Activated naive CD8-positive, alpha-beta T cell treated with anti-CD3 and anti-CD28 coated beads, Interleukin-2, amount 50 U/mL, for 24 hours (primary cell): Measurements from ENCODE around the gene CACNA1C.

Experiments used
- ATAC-seq: fragments of 150-1000 bp; cut with Tn5 transposase; one replicate; pipeline ENCODE4 v1.10.0; 2021
- DNase-seq: peaks from one replicate; pipeline ENCODE4 v3.0.0; 2021
- H3K27ac Mint-ChIP-seq: one replicate; pipeline ENCODE4 v1.8.0; 2021; ENCODE audit warnings: mild to moderate bottlenecking, mixed read lengths
- H3K27me3 Mint-ChIP-seq: one replicate; pipeline ENCODE4 v1.8.0; 2021; ENCODE audit warnings: mixed read lengths
- H3K36me3 Mint-ChIP-seq: one replicate; pipeline ENCODE4 v1.8.0; 2021; ENCODE audit warnings: low read depth, mixed read lengths
- H3K4me1 Mint-ChIP-seq: one replicate; pipeline ENCODE4 v1.8.0; 2021; ENCODE audit warnings: mixed read lengths
- H3K4me3 Mint-ChIP-seq: one replicate; pipeline ENCODE4 v1.8.0; 2021; ENCODE audit warnings: mild to moderate bottlenecking, moderate library complexity, mixed read lengths
- H3K9me3 Mint-ChIP-seq: one replicate; pipeline ENCODE4 v1.8.0; 2021; ENCODE audit warnings: mixed read lengths

CACNA1C gene

DNA sequence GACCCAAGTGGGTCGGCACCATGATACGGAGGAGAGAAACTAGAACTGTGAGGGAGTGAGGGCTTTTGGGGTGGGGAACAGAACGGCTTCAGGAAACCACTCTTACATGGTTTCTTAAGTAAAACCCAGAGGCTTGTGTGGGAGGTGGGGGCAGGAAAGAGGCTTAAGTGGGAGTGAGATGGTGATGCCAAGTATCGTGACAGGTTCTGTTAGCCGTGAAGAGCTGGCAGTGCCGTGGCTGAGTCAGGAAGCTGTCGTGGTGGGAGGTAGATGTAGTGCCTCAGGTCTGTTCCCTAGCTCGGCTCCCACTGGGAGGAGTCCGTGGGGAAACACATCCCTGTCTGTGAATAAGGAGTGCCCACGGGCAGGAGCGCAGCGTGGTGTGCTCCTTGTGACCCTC lies 556.2 kb downstream of the CACNA1C start:
- no peak for DNase-seq
- H3K4me3 Mint-ChIP-seq, result no peak overlapping the region
- H3K9me3 Mint-ChIP-seq, result no peaks in the 10 kb centered on the region
- peaks cover 14% of the 10 kb centered on the region for H3K4me1 Mint-ChIP-seq
- H3K36me3 Mint-ChIP-seq, result no peaks in the 10 kb centered on the region
- no peak for ATAC-seq
- peaks cover 11% of the 10 kb centered on the region for H3K27me3 Mint-ChIP-seq
- no peak overlapping the region for H3K27ac Mint-ChIP-seq

DNA sequence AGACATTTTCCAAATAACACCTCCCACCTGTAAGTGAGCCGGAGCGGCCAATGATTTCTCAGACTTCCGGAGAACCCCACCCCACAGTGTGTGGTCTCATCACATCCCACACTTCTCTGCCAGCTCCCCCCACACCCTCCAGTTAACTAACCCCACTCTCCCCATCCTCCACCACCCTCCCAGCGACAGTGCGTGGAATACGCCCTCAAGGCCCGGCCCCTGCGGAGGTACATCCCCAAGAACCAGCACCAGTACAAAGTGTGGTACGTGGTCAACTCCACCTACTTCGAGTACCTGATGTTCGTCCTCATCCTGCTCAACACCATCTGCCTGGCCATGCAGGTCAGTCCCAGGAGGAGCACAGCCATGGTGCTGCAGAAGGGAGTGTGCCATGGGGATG lies 557.6 kb downstream of the CACNA1C start:
- peaks cover 18% of the 10 kb centered on the region for H3K27me3 Mint-ChIP-seq
- DNase-seq, result no peak
- no peak overlapping the region for H3K27ac Mint-ChIP-seq
- no peak for ATAC-seq
- H3K4me3 Mint-ChIP-seq, result no peak overlapping the region
- H3K4me1 Mint-ChIP-seq, result peaks cover 16% of the 10 kb centered on the region
- H3K36me3 Mint-ChIP-seq, result no peaks in the 10 kb centered on the region
- no peaks in the 10 kb centered on the region for H3K9me3 Mint-ChIP-seq

DNA sequence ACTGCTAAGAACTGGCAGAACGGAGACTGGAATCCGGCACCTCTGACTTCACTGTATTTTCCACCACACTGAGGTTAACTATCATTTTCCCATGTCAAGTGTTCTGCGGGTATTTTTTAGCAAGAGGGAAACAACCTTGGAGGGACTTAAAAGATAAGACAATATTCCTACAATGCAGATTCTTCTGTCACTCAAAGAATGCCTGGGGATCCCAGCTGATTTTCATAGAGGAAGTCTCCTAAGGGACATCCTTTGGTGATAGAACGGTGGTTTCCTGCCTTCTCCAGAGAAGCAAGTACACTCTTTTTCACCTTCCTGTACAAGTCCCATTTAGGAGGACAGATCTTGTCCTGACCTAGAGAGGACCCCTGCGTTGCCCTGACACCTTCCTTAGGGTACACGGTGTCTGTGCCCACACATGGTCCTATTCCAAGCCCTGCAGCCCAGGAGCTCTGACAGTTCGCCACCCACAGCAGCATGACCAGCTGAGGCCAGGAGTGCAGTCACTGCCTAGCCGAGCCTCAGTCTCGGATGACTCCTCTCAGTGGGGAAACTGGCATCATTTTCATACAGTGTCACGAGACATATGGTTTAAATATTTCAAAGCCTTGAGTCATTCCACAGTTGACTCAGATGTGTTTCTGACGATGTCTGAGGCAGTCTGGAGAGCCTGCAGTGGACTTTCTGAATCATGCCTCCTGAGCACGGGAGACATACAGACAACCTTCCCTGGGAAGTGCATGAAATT lies 560.7 kb downstream of the CACNA1C start:
- Mint-ChIP-seq H3K4me1 (peaks cover 16% of the 10 kb centered on the region), H3K4me3 (no peak overlapping the region), H3K27me3 (peaks cover 26% of the 10 kb centered on the region), H3K36me3 (no peaks in the 10 kb centered on the region), H3K9me3 (no peaks in the 10 kb centered on the region), H3K27ac (no peak overlapping the region)
- peak; percentile 96 for ATAC-seq
- DNase-seq, result peak; percentile 36

DNA sequence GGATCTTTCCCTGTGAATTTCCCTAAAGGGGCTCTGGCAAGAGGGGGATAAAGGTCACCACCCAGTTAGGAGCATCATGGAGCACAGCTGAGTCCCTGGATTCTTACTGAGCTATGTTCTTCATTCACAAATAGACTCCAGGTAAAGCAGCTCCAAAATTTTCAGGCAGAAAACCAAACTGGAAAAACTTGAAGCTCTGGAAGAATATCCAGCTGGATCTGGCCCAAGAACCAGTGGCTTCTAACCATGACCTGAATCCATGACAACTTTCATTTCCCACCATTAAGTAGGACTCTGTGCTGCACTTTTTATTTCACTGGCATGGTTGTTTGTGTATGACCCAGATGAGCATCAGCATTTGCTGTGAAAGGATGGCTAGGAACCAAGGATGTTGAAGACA lies 561.6 kb downstream of the CACNA1C start:
- DNase-seq (no peak), ATAC-seq (no peak)
- H3K4me3 Mint-ChIP-seq, result no peak overlapping the region
- H3K27ac Mint-ChIP-seq, result no peak overlapping the region
- peaks cover 25% of the 10 kb centered on the region for H3K27me3 Mint-ChIP-seq
- H3K9me3 Mint-ChIP-seq, result no peaks in the 10 kb centered on the region
- no peaks in the 10 kb centered on the region for H3K36me3 Mint-ChIP-seq
- H3K4me1 Mint-ChIP-seq, result peaks cover 13% of the 10 kb centered on the region

DNA sequence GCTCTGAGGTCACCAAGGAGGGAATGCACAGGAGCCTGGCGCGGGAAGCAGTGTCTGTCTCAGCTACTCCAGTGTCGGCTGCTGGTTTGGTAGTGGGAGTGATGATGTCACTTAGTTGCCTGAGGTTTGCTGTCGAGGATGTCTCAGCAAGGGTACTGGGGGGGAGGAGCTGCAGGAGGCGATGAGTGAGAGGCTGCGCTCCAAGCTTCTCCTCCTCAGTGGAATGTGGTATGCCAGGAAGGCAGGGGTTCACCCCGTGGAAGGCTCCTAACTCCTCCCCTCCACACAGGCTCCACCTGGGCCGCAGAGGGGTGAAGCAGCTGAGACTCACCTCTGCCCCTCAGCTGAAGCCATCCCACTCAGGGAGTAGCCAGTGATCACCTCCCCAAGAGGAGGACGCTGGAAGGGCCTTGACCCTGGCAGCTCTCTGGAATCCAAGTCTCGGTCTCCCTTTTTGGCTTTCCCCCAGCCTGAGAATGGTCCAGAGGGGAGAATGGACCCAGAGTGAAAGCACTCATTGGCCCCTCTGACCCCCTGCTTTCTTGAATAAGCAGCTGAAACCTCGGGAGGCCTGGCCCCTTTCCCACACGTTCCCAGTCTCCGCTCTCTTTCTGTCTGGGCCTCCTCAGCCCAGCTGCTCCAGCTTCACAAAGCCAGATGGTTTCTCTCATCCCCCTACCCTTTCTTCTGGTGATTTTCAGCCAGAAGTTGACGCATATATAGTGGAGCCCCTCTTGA lies 563.0 kb downstream of the CACNA1C start:
- H3K27me3 Mint-ChIP-seq, result peaks cover 22% of the 10 kb centered on the region
- H3K4me1 Mint-ChIP-seq, result peaks cover 13% of the 10 kb centered on the region
- no peak overlapping the region for H3K4me3 Mint-ChIP-seq
- no peak overlapping the region for H3K27ac Mint-ChIP-seq
- H3K9me3 Mint-ChIP-seq, result no peaks in the 10 kb centered on the region
- no peak for DNase-seq
- no peak for ATAC-seq
- no peaks in the 10 kb centered on the region for H3K36me3 Mint-ChIP-seq

DNA sequence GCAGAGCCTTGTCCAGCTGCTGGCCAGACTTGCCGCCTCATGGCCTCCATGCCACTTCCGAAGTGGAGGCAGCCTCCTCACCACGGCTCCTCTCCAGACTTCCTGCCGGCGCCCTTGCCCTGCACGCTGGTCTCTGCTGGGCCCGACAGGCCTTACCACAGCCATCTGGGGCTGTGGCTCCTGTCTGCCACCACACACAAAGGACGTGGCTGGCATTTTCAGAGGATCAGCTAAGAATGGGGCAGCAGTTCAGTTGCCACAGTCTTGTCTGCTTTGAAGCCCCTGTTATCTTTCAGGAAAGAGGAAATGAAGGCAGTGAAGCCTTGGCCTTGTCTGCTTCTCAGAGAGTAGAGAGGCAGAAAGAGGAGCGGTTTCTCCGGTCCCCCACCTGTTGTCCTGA lies 564.0 kb downstream of the CACNA1C start:
- Mint-ChIP-seq H3K27ac (no peak overlapping the region), H3K4me1 (peaks cover 13% of the 10 kb centered on the region), H3K27me3 (peaks cover 24% of the 10 kb centered on the region), H3K36me3 (no peaks in the 10 kb centered on the region), H3K9me3 (no peaks in the 10 kb centered on the region), H3K4me3 (no peak overlapping the region)
- ATAC-seq, result no peak
- DNase-seq, result no peak

DNA sequence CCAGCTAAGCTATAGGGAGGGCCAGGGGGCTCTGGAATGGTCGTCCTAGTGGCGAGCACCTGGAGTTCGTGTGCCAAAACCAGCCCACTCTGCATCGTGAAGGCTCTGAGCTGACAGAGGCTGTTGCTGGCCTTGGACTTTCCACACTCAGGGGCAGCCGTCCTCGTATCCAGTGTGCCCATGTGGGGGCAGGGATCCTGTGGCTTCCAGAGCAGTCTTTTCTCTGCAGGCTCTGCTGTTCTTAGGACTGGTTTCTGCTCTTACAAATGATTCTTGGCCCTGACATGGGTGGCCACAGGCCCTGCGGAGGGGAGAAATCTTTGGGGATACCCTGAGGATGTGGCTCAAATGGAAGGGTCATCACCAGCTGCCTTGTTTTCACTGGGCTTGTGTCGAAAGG lies 564.6 kb downstream of the CACNA1C start:
- H3K4me1 Mint-ChIP-seq, result peaks cover 13% of the 10 kb centered on the region

DNA sequence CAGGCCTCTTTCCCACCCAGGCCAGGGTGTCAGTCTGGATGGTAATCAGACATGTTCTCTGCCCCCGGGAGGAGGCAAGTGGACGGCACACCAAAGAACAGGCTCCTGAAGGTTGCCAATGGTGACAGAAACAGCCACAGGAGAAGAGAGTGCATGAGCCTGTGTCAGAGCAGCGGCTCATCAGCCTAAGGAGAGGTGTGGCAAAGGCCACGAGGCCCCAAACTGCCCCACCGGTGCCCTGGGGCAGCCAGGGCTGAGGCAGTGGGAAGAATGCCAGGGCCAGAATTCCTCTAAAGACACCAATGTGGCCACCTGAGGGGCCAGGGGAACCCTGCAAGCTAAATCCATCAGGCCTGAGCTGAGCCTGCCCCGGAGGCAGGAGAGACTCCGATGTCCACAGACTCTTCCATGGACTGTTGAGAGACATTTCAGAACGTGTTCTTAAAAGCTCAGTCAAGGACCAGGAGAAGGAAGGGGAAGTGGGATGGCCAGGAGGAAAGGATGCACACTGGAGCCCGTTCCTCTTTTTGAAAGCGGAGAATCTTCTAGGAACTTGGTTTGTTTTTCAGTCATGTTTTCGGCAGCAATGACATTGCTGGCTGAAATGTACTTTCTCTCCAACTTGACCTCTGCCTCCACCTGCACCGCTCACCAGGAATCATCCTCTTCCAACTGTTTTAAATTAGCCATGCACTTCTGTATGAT lies 565.7 kb downstream of the CACNA1C start:
- Mint-ChIP-seq H3K27ac (no peak overlapping the region), H3K4me3 (no peak overlapping the region), H3K36me3 (no peaks in the 10 kb centered on the region), H3K27me3 (peaks cover 22% of the 10 kb centered on the region), H3K9me3 (no peaks in the 10 kb centered on the region), H3K4me1 (peaks cover 6% of the 10 kb centered on the region)
- no peak for ATAC-seq
- DNase-seq, result no peak

More for the DNA sequence above, 564.6 kb downstream of the CACNA1C start:
- no peak overlapping the region for H3K4me3 Mint-ChIP-seq
- H3K9me3 Mint-ChIP-seq, result no peaks in the 10 kb centered on the region
- H3K27ac Mint-ChIP-seq, result no peak overlapping the region
- no peaks in the 10 kb centered on the region for H3K36me3 Mint-ChIP-seq
- DNase-seq, result no peak
- ATAC-seq, result no peak
- H3K27me3 Mint-ChIP-seq, result peaks cover 21% of the 10 kb centered on the region

DNA sequence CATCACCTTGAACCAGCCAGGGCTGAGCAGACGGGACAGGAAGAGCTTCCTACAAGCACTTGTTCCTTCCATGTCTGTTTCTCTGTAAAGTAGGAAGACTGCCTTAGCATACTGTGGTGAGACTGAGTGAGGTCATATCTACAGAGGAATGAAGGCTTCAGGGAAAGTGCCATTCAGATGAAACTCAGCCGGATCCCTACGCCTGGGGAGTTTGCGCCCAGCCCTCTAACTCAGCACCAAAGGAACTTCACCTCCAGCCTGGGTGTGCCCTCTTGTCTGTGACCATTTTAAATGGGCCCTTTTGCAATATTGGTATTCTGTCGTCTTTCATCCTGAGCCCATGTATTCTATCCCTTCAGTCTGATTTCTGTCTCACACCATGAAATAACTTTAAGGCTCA lies 566.3 kb downstream of the CACNA1C start:
- Mint-ChIP-seq H3K27ac (no peak overlapping the region), H3K4me1 (peaks cover under 1% of the 10 kb centered on the region), H3K27me3 (peaks cover 25% of the 10 kb centered on the region), H3K9me3 (no peaks in the 10 kb centered on the region), H3K36me3 (no peaks in the 10 kb centered on the region), H3K4me3 (no peak overlapping the region)
- ATAC-seq (no peak), DNase-seq (no peak)

DNA sequence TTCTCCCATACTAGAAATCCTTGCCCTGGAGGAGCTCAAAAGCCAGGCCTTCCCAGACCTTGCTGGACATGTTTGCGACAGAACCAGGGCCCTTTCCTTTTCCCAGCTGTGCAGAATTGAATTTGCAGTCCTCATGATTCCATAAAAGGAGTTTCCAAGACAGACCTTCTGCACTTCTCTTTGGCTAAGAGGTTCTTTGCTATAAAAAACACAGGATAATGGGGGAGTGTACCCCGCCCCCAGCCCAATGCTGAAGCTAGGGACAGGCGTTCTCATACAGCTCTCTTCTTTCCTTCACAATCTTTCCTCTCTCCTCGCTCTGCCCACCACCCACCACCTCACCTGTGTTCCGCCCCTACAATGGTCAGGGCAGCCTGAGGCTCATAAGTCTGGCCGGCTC lies 569.7 kb downstream of the CACNA1C start:
- Mint-ChIP-seq H3K4me3 (no peak overlapping the region), H3K36me3 (no peaks in the 10 kb centered on the region), H3K27ac (no peak overlapping the region), H3K27me3 (peaks cover 22% of the 10 kb centered on the region), H3K4me1 (no peaks in the 10 kb centered on the region), H3K9me3 (no peaks in the 10 kb centered on the region)
- DNase-seq (no peak), ATAC-seq (no peak)

DNA sequence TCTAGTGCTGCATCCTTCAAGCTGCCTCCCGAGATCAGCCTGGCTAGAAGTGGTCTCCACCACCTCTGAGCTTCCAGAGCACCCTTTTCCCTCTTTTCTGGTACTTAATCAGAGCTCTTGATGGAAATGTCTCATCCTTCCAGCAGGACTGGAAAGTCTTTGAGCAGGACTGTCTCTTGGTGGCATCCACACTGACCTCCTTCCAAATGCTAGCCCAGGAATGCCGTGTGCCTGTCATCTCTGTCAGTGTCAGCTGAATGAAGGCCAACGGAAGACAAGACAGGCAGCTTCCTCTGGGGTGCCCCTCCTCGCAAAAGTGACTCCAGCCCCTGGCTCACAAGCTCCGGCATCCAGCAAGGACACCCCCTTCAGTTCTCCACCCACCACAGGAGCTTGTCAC lies 570.7 kb downstream of the CACNA1C start:
- Mint-ChIP-seq H3K9me3 (no peaks in the 10 kb centered on the region), H3K27ac (no peak overlapping the region), H3K36me3 (no peaks in the 10 kb centered on the region), H3K4me3 (no peak overlapping the region), H3K27me3 (peaks cover 26% of the 10 kb centered on the region), H3K4me1 (peaks cover 4% of the 10 kb centered on the region)
- DNase-seq, result no peak
- no peak for ATAC-seq

DNA sequence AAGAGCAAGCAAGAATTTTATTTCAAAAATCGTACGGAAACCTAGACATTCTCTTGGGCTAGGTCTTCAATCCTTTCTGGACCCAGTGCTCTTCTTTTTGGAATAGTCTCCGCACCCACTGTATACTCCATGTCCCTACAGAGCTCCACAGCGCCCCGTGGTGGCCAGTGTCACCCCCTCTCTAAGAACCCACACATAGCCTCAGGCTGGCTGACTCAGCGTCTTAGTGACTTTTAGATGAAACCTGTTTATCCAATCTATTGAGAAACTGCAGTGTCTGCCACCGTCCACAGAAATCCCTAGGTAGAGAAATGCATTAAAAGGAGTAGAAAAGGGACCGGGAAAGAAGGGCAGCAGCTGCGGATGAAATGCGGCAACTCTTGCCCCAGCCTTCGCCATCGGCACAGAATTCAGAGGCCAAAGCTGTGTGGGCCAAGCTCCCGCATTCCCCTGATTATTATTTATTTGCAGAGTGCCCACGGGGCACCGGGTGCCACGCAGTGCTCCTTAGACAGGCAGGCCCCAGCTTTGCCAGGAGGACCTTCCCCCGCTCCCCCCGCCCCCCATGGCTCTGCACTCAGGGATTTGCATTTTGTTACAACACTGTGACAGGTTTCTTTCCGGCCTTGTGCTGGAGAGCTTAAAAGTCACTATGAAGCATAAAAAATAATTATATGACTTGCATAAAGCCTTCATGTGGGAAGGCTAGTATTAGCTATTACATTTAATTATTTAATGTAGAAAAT lies 571.9 kb downstream of the CACNA1C start:
- Mint-ChIP-seq H3K36me3 (no peaks in the 10 kb centered on the region), H3K9me3 (no peaks in the 10 kb centered on the region), H3K4me1 (peaks cover 4% of the 10 kb centered on the region), H3K27ac (no peak overlapping the region), H3K27me3 (peaks cover 28% of the 10 kb centered on the region), H3K4me3 (no peak overlapping the region)
- DNase-seq (peak; percentile 20), ATAC-seq (no peak)

DNA sequence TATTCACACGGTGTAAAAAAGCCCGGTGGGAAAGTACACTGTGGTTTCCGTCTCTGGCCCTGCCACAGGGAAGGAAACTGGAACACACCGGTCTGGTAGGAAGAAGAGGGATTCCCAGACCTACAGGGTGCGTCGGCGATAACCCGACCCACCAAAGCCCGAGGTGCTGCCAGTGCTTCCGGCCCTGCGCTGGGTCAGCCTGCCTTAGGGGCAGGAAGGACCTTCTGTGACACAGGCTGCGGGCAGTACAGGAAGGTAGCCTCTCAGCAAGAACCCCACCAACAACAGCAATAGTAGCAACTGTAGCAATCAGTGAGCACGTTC lies 572.5 kb downstream of the CACNA1C start:
- ATAC-seq (no peak), DNase-seq (no peak)
- Mint-ChIP-seq H3K4me3 (no peak overlapping the region), H3K4me1 (peaks cover 4% of the 10 kb centered on the region), H3K27ac (no peak overlapping the region), H3K27me3 (peaks cover 31% of the 10 kb centered on the region), H3K9me3 (no peaks in the 10 kb centered on the region), H3K36me3 (no peaks in the 10 kb centered on the region)

DNA sequence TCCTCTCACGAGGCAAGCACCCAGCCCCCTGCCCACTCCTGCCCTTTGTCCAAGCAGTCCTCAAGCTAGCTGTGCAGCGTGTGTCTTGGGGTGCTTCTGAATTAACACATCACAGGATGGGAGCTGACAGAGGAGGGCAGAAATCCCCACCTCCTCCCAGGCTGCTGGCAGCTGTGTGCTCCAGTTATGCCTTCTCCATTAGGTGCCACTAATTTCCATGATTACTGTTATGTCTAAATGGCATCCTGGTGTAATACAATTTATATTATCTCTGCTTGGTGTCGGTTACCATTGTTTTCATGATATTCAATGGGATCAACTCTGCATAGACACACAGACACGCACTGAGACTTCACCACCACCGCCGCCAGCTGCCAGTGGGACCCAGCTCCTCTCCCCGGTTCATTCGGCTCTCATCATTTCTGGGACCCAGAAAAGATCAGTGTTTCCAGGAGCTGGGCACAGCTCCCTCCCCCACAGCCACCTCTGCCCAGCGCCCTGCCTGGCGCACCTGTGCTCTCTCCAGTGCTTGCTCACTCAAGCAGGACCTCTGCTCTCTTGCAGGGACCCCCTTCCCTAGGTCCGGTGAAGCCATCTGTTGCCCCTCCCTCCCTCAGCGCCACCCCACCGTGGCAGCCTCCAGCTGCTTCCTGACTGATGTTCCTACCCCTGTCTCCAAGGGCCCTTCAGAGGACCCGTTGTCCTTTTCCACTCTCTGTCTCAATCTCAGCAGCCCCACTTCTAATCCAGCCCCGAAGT lies 574.5 kb downstream of the CACNA1C start:
- H3K4me1 Mint-ChIP-seq, result peaks cover 4% of the 10 kb centered on the region
- DNase-seq (no peak), ATAC-seq (no peak)
- H3K27ac Mint-ChIP-seq, result no peak overlapping the region
- H3K36me3 Mint-ChIP-seq, result no peaks in the 10 kb centered on the region
- H3K27me3 Mint-ChIP-seq, result peaks cover 28% of the 10 kb centered on the region
- H3K9me3 Mint-ChIP-seq, result no peaks in the 10 kb centered on the region
- no peak overlapping the region for H3K4me3 Mint-ChIP-seq
